ENCODE measurements around the gene SPEN.

The SPEN gene

DNA sequence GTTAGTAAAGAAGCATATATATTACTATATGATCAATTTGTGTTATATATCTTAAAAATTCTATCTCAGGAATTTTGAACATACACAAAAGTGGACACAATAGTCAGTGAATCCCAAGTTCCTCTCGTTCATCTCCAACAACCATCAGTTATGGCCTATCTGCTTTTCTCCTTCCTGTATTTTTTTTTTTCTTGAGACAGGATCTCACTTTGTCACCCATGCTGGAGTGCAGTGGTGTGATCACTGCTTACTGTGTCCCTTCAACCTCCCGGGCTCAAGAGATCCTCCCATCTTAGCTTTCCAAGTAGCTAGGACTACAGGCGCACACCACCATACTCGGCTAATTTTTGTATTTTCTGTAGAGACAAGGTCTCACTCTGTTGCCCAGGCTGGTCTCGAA, 9.4 kb downstream of the SPEN start:
- Histone ChIP-seq H3K4me1 (ENCODE audit: low read length) (peaks cover 11% of the 10 kb centered on the region), H2AFZ (ENCODE audit: low read length) (no peak overlapping the region), H3K79me2 (ENCODE audit: low read length) (peaks cover 100% of the 10 kb centered on the region), H3K27me3 (replicated peaks; ENCODE audit: insufficient read depth, low read length) (no peaks in the 10 kb centered on the region), H3K27ac (ENCODE audit: low read length) (no peak overlapping the region), H3F3A (ENCODE audit: insufficient read depth, low read length) (peaks cover 6% of the 10 kb centered on the region), H3K4me3 (ENCODE audit: low read length) (no peak overlapping the region), H3K36me3 (replicated peaks; ENCODE audit: insufficient read depth, low read length) (no peaks in the 10 kb centered on the region), H3K9me2 (replicated peaks; ENCODE audit: insufficient read depth, low read length) (no peaks in the 10 kb centered on the region), H3K9ac (ENCODE audit: low read length) (no peak overlapping the region), H3K9me3 (replicated peaks; ENCODE audit: insufficient read depth, low read length) (no peaks in the 10 kb centered on the region), H3K4me2 (ENCODE audit: low read depth, low read length) (no peak overlapping the region), H4K20me1 (ENCODE audit: insufficient read depth, low read length) (peaks cover 17% of the 10 kb centered on the region)
- DNase-seq = no peak
- TF ChIP-seq EZH2 (optimal IDR thresholded peaks at IDR 0.05; ENCODE audit: low read depth, low read length) (no peak), CTCF (IDR thresholded peaks at IDR 0.05; ENCODE audit: low read length) (no peak), EZH2phosphoT487 (IDR thresholded peaks at IDR 0.05; ENCODE audit: low read length) (no peak)

DNA sequence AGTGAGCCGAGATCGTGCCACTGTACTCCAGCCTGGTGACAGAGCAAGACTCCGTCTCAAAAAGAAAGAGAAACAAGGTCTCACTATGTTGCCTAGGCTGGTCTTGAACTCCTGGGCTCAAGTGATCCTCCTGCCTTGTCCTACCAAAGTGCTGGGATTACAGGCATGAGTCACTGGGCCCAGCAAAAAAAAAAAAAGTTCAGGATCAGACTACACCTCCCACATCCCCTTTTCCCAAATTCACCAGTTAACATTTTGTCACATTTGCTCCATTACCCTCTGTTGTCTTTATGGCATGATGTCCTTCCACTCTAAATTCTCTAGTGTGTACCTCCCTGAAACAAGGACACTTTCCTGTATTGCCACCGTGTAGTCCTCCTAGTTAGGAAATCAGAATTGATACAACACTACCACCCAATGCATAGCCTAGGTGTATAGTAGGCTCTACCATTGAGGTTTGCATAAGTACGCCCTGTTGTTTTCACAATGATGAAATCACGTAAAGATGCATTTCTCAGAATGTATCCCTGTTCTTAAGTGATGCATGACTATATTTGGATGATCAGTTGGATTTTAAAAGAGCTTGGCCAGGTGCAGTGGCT, 10.7 kb downstream of the SPEN start:
- no peak overlapping the region for H3K4me2 ChIP-seq (ENCODE audit: low read depth, low read length)
- no peaks in the 10 kb centered on the region for H3F3A ChIP-seq (ENCODE audit: insufficient read depth, low read length)
- H3K9me2 ChIP-seq (replicated peaks; ENCODE audit: insufficient read depth, low read length) = no peaks in the 10 kb centered on the region
- TF ChIP-seq EZH2phosphoT487 (IDR thresholded peaks at IDR 0.05; ENCODE audit: low read length) (no peak), CTCF (IDR thresholded peaks at IDR 0.05; ENCODE audit: low read length) (no peak), EZH2 (optimal IDR thresholded peaks at IDR 0.05; ENCODE audit: low read depth, low read length) (no peak)
- no peak for DNase-seq
- H3K27me3 ChIP-seq (replicated peaks; ENCODE audit: insufficient read depth, low read length) = no peaks in the 10 kb centered on the region
- H3K36me3 ChIP-seq (replicated peaks; ENCODE audit: insufficient read depth, low read length) = no peaks in the 10 kb centered on the region
- H3K79me2 ChIP-seq (ENCODE audit: low read length) = peaks cover 100% of the 10 kb centered on the region
- no peaks in the 10 kb centered on the region for H3K9me3 ChIP-seq (replicated peaks; ENCODE audit: insufficient read depth, low read length)
- no peak overlapping the region for H3K27ac ChIP-seq (ENCODE audit: low read length)
- peaks cover 22% of the 10 kb centered on the region for H4K20me1 ChIP-seq (ENCODE audit: insufficient read depth, low read length)
- no peak overlapping the region for H3K9ac ChIP-seq (ENCODE audit: low read length)
- H2AFZ ChIP-seq (ENCODE audit: low read length) = no peak overlapping the region
- no peak overlapping the region for H3K4me3 ChIP-seq (ENCODE audit: low read length)
- 0 out of 2 replicates have a peak, but pooled peaks cover 4% of the 10 kb centered on the region for H3K4me1 ChIP-seq (ENCODE audit: low read length)

DNA sequence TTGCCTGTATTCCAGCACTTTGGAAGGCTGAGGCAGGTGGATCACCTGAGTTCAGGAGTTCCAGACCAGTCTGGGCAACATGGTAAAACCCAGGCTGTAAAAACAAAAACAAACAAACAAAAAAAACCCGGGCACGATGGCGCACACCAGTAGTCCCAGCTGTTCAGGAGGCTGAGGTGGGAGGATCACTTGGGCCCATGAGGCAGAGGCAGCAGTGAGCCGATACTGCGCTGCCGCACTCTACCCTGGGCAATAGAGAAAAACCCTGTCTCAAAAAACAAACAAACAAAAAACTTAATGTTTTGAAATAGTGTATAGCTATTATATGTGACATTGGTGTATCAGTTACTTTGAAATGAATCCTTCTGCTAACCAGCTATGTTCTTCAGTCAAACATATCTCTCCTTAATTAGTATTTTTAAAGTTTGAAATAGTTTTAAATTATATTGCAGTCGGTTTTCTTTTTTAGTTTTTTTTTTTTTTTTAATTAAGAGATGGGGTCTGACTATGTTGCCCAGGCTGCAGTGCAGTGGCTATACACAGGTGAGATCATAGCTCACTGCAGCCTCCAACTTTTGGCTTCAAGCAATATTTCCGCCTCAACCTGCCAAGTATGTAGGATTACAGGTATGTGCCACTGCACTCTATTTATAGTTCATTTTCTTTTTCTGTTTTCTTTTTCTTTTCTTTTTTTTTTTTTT, 11.3 kb downstream of the SPEN start:
- Histone ChIP-seq H4K20me1 (ENCODE audit: insufficient read depth, low read length) (peaks cover 29% of the 10 kb centered on the region), H3K4me2 (ENCODE audit: low read depth, low read length) (no peak overlapping the region)

More for the DNA sequence above, 11.3 kb downstream of the SPEN start:
- no peaks in the 10 kb centered on the region for H3K9me2 ChIP-seq (replicated peaks; ENCODE audit: insufficient read depth, low read length)
- H3K36me3 ChIP-seq (replicated peaks; ENCODE audit: insufficient read depth, low read length) = no peaks in the 10 kb centered on the region
- no peak overlapping the region for H3K27ac ChIP-seq (ENCODE audit: low read length)
- no peak overlapping the region for H3K4me3 ChIP-seq (ENCODE audit: low read length)
- 0 out of 2 replicates have a peak, but pooled peaks cover 4% of the 10 kb centered on the region for H3K4me1 ChIP-seq (ENCODE audit: low read length)
- H3K27me3 ChIP-seq (replicated peaks; ENCODE audit: insufficient read depth, low read length) = no peaks in the 10 kb centered on the region
- H3K9ac ChIP-seq (ENCODE audit: low read length) = no peak overlapping the region
- TF ChIP-seq EZH2phosphoT487 (IDR thresholded peaks at IDR 0.05; ENCODE audit: low read length) (no peak), EZH2 (optimal IDR thresholded peaks at IDR 0.05; ENCODE audit: low read depth, low read length) (no peak), CTCF (IDR thresholded peaks at IDR 0.05; ENCODE audit: low read length) (no peak)
- H3K9me3 ChIP-seq (replicated peaks; ENCODE audit: insufficient read depth, low read length) = no peaks in the 10 kb centered on the region
- H3K79me2 ChIP-seq (ENCODE audit: low read length) = peaks cover 100% of the 10 kb centered on the region
- no peak overlapping the region for H2AFZ ChIP-seq (ENCODE audit: low read length)
- no peaks in the 10 kb centered on the region for H3F3A ChIP-seq (ENCODE audit: insufficient read depth, low read length)
- no peak for DNase-seq

Measured in MM.1S (cell line).